ENCODE measurements around the gene LRRC57. TPM values are rescaled to one million over a fixed set of nuclear protein-coding genes. Genes with fewer than 3 reads are reported as not detected.

LRRC57 gene
- total and polyA plus RNA-seq, 2 of the 13 experiments (the other 11 are each of a cell fraction or from before 2014, with no cell fraction given), result 5.8 to 14.8 TPM

DNA sequence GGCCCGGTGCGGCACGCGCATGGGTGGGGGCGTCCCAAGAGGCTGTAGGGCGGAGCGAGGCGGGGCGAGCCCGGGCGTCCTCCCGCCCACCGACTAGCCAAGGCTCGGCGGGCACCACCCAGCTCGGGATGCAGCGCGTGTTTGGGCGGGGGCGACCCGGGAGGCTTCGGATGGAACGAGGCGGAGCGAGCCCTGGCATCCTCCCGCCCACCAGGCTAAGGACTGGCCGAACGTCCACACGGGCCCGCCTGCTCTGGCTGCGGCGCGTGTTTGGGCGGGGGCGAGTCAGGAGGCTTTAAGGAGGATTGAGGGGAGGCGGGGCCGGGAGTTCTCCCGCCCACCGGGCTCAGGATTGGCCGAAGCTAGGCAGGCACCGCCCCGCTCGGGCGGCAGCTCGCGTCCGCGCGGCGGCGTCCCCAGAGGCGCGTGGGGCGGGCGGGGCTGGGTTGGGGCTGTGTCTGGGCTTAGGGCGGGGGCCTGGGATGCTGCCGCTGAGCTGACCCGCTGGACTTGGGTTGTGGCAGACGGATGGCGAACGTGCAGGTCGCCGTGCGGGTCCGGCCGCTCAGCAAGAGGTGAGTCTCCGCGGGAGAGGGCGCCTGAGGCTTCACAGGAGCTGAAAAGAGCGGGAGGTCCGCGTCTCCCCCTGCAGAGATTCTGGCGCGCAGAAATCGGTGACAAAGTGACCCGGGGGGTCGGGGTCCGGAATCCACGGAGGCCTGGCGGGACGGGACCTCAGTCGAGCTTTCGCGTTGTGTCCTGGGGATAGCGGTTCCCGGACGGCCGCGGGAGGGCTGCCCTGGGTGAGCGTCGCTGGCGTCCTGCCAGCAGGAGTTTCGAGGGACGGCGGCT is 26.8 kb upstream of the LRRC57 start, which contains the start of gene STARD9 (continued):
- peak; percentile 99 for TF ChIP-seq ZBED4 (CRISPR knock-in tag; IDR thresholded peaks at IDR 0.05; ENCODE audit: borderline replicate concordance)
- no peak for TF ChIP-seq KLF13 (CRISPR knock-in tag; IDR thresholded peaks at IDR 0.05)
- TF ChIP-seq ZNF543 (CRISPR knock-in tag; IDR thresholded peaks at IDR 0.05), result no peak
- TF ChIP-seq ZNF260 (CRISPR knock-in tag; IDR thresholded peaks at IDR 0.05; ENCODE audit: borderline replicate concordance, low read depth), result no peak
- TF ChIP-seq SNRNP70 (IDR thresholded peaks at IDR 0.05; ENCODE audit: low read depth, low read length), result no peak
- no peak for TF ChIP-seq DDIT3 (CRISPR knock-in tag; IDR thresholded peaks at IDR 0.05)
- no peak for TF ChIP-seq BCLAF1 (IDR thresholded peaks at IDR 0.05)
- no peak for TF ChIP-seq ZNF33B (CRISPR knock-in tag; IDR thresholded peaks at IDR 0.05)
- TF ChIP-seq GFI1 (CRISPR knock-in tag; IDR thresholded peaks at IDR 0.05; ENCODE audit: borderline replicate concordance), result 0 out of 2 replicates have a peak, but pooled peaks have one; percentile 64
- TF ChIP-seq, protein P1, sequence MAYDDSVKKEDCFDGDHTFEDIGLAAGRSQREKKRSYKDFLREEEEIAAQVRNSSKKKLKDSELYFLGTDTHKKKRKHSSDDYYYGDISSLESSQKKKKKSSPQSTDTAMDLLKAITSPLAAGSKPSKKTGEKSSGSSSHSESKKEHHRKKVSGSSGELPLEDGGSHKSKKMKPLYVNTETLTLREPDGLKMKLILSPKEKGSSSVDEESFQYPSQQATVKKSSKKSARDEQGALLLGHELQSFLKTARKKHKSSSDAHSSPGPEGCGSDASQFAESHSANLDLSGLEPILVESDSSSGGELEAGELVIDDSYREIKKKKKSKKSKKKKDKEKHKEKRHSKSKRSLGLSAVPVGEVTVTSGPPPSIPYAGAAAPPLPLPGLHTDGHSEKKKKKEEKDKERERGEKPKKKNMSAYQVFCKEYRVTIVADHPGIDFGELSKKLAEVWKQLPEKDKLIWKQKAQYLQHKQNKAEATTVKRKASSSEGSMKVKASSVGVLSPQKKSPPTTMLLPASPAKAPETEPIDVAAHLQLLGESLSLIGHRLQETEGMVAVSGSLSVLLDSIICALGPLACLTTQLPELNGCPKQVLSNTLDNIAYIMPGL (CRISPR knock-in tag; IDR thresholded peaks at IDR 0.05; ENCODE audit: borderline replicate concordance in 1 of 2, low read depth in 1 of 2), result peak; percentile 8 to 74; a peak in 2 of 4 replicates
- no peak for TF ChIP-seq FOXK1 (CRISPR knock-in tag; IDR thresholded peaks at IDR 0.05; ENCODE audit: borderline replicate concordance, low read depth)
- TF ChIP-seq ZNF430 (CRISPR knock-in tag; IDR thresholded peaks at IDR 0.05), result peak; percentile 75; the same call in 1 of the 2 replicates
- TF ChIP-seq TEAD2 (CRISPR knock-in tag; IDR thresholded peaks at IDR 0.05), result no peak
- TF ChIP-seq ZNF619 (CRISPR knock-in tag; IDR thresholded peaks at IDR 0.05), result no peak
- TF ChIP-seq FOXC1 (CRISPR knock-in tag; IDR thresholded peaks at IDR 0.05; ENCODE audit: borderline replicate concordance), result no peak
- TF ChIP-seq, protein P2, sequence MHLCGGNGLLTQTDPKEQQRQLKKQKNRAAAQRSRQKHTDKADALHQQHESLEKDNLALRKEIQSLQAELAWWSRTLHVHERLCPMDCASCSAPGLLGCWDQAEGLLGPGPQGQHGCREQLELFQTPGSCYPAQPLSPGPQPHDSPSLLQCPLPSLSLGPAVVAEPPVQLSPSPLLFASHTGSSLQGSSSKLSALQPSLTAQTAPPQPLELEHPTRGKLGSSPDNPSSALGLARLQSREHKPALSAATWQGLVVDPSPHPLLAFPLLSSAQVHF (CRISPR knock-in tag; IDR thresholded peaks at IDR 0.05), result no peak
- TF ChIP-seq KDM5B (CRISPR knock-in tag; IDR thresholded peaks at IDR 0.05; ENCODE audit: borderline replicate concordance), result peak; percentile 89
- no peak for TF ChIP-seq ZNF674 (CRISPR knock-in tag; IDR thresholded peaks at IDR 0.05; ENCODE audit: low read depth)
- TF ChIP-seq ZNF766 (CRISPR knock-in tag; IDR thresholded peaks at IDR 0.05; ENCODE audit: borderline replicate concordance), result peak; percentile 78; the same call in 1 of the 2 replicates

Measured in HepG2 (cell line).